Fibroblast of upper back skin (primary cell): ENCODE measurements around the gene DHDDS.

Experiments
- DNase-seq: peaks from one replicate; pipeline ENCODE4 v3.0.0-alpha.2; 2013

DHDDS gene

GRCh38 chr1:26418865-26419349, 13.2 kb upstream of the DHDDS start:
- peak; percentile 36 for DNase-seq

DNA sequence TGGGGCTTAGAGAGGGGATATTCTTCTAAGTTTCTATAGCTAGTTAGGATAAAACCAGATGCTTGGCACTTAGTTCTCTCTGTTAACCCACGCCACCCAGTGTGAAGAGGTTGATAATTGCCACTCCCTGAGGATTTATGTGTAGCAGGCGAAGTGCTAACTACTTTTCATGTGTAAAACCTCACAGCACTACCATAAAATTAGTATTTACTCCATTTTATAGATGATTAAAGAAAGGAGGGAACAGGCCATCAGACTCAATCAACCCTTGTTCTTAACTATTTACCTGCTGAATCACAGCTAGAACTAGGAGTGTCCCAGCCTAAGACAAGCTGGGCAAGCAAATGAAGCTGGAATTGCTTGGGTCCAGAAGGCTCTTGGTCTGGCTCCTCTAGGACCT, 12.6 kb upstream of the DHDDS start:
- no peak for DNase-seq

DNA sequence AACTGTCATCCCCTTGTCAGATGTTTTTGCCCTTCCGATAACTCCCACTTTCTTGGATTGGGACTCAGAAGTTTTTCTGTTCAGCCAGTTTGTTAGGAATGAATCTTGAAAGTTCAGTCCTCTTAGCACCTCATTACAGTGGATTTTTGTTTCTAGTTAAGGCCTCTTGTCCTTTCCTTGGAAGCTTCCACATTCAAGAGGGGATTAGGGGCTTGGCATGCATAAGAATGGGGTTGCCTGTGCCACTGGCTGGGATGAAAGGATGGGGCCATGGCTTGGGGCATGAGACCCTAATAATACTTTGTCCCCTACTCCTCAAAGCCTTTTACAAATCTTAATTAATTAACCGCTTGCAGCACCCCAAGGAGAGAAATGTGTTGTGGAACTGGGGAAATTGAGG, 2.4 kb upstream of the DHDDS start:
- DNase-seq = no peak

DNA sequence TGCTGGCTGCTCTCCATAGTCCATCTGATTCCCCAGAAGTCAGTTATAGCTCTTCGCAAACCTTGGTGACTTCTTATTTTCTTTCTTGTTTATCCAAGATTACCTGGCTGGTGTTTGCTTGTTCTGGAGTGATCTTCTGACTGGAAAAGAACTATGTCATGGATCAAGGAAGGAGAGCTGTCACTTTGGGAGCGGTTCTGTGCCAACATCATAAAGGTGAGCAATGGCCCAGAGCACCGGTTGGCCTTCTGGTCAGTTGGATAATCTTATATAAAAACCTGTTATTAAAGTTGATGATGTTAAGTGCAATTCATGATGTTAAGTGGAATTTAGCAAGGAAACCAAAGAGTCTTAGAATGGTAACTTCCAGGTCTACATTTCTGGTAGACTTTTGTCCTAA, 672 bp downstream of the DHDDS start:
- no peak for DNase-seq

DNA sequence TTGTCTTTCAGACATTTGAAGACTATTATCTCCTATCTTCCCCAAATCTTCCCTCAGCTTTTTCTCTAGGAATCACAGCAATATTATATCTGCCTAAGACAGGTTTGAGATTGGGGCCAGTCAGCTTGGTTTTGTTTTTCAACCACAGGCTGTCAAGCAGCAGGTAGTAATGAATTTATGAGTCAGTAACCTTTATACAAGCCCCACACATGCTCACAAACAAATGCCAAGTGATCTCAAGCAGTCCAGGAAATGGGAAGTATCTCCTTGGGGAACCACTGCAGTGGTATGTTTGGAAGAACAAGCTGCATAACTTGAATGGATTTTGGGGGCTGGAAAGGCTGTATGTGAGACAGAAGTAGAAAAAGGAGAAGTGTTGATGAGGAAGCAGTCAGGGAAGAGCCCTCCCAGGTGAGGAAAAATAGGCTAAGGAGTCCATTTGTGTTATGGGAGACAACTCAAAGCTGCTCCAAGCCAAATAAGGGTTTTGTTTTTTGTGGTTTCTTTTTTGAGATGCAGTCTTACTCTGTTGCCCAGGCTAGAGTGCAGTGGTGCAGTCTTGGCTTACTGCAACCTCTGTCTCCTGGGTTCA, 2.1 kb downstream of the DHDDS start:
- no peak for DNase-seq

- no peak for DNase-seq
These were observed 5.9 kb downstream of the DHDDS start for GRCh38 chr1:26438041-26438440.

GRCh38 chr1:26440259-26440658, 8.1 kb downstream of the DHDDS start:
- DNase-seq = no peak

GRCh38 chr1:26449868-26450267, 17.7 kb downstream of the DHDDS start:
- no peak for DNase-seq

GRCh38 chr1:26450908-26451307, 18.8 kb downstream of the DHDDS start:
- no peak for DNase-seq

GRCh38 chr1:26452459-26453183, 20.5 kb downstream of the DHDDS start:
- DNase-seq = no peak

GRCh38 chr1:26459148-26459547, 27.0 kb downstream of the DHDDS start:
- no peak for DNase-seq

DNA sequence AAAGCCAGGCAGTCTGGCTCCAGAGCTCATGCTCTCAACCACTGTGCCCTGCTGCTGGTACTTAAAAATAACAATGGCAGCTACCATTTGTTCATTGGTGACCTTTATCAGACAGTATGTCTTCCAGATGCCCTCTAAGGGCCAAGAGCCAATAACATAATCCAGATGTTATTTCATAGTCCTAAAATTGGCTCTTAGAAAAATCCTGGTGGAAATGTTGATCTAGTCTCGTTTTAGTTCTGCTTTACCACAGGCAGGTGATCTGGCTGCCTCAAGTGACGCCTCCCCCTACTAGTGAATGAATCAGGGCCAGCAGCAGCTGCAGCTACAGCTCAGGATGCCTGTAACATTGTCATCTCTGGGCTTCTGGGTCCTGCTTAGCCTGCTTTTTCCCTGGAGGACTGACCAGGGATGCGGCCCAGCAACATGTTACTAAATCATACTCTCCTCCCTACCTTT, 27.5 kb downstream of the DHDDS start:
- no peak for DNase-seq

- no peak for DNase-seq
These were observed 36.8 kb downstream of the DHDDS start for GRCh38 chr1:26468911-26469310.

- DNase-seq = no peak
These were observed 37.4 kb downstream of the DHDDS start for GRCh38 chr1:26469558-26469957.

DNA sequence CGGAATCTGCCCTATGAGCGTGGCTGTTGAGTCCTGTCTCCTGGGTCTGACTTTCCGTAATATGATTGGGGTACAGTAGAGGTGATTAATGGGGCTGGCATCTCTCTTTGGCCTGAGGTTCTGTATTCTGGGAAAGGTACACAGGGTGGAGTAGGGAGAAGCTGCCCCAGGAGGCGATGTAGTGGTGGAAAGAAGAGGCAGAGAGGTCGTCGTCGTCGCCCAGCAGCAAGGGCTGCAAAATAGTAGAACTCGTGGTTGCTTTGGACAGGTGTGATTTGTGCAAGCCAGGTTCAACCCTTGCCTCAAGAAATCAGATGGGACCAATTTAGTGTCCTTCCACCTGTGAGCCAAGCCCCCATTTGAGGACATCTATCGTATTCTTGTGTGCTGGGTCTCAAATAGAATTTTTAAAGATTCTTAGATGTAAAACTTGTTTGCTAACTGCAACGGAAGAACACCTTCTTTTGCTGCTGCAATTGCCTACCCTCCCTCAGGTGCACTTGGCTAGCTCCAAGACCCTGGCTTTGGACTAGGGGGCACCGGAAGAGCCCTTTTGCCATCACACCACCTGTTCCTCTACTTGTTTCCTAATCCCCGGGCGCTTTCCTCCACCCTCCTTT, 38.9 kb downstream of the DHDDS start:
- no peak for DNase-seq

- DNase-seq = peak; percentile 70
These were observed 39.6 kb downstream of the DHDDS start for GRCh38 chr1:26471498-26472319.

GRCh38 chr1:26472320-26472900, 40.3 kb downstream of the DHDDS start, which contains the start of gene HMGN2:
HMGN2 (plus strand) TSS chr1:26472440; CDS start chr1:26472613, 173 bp downstream.
- DNase-seq = peak; percentile 90

DNA sequence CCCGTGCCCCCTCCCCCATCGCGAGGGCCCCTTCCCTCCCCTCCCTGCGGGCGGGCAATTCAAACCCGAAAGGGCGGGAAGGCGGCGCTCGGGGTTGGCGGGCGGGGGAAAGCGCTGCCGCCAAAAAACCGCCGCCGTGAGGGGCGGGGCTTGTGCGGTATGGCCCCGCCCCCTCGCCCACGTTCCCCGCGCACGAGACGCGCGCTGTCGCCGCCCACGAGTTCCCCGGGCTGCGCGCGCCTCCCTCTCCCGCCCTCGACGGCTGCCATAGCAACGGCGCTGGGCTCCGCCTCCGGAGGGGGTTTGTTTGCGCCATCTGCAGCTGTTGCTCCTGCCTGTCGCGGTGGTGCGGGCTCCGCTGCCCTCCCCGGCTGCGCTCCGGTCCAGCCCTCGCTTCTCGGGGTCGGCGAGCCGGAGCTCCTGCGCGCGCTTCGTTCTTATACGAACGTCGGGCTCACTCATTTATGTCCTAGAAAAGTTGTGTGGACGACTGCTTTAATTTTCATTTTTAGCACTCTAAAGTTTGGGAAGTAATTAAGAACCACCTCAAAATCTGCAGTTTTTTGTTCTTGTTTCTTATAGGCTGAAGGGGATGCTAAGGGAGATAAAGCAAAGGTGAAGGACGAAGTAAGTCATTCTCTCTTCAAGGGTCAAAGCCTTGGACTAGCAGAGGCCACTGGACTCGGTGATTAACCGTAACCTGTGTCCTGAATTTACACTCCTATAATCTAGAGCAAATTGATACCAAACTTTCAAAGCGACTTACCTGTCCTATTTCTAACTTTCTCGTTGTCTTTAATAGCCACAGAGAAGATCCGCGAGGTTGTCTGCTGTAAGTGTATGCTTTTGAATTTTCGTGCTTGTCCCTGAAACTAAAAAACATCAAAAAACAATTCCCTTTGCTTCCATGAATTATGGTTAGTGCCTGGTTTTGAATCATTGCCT, 41.1 kb downstream of the DHDDS start:
- peak; percentile 93 for DNase-seq

GRCh38 chr1:26474818-26475217, 42.7 kb downstream of the DHDDS start:
- DNase-seq = no peak

GRCh38 chr1:26475989-26476388, 43.9 kb downstream of the DHDDS start:
- DNase-seq = no peak

- no peak for DNase-seq
These were observed 44.8 kb downstream of the DHDDS start for GRCh38 chr1:26476958-26477357.
